HUES48 (cell line): ENCODE measurements around the gene NOD1.
A peak's percentile ranks its signal among the peaks of the same experiment; 100 is the strongest.

Experiments
- H3K27ac ChIP-seq: one replicate; pipeline ENCODE4 v1.7.0; 2013; ENCODE audit warnings: low read depth, low read length, inconsistent platforms
- H3K27me3 ChIP-seq: 2 replicates; pipeline ENCODE4 v1.6.1; 2013; ENCODE audit warnings: mild to moderate bottlenecking, low read length; ENCODE audit not compliant: control insufficient read depth, insufficient read depth
- H3K36me3 ChIP-seq: 2 replicates; pipeline ENCODE4 v1.6.1; 2013; ENCODE audit warnings: low read length; ENCODE audit not compliant: control insufficient read depth, insufficient read depth
- H3K4me1 ChIP-seq: 2 replicates; pipeline ENCODE4 v1.6.1; 2013; ENCODE audit warnings: mild to moderate bottlenecking, low read length; ENCODE audit not compliant: control insufficient read depth, insufficient read depth
- H3K4me3 ChIP-seq: 2 replicates; pipeline ENCODE4 v1.5.1; 2013; ENCODE audit warnings: mild to moderate bottlenecking, low read depth, low read length
- H3K9ac ChIP-seq: 2 replicates; pipeline ENCODE4 v1.6.1; 2013; ENCODE audit warnings: mild to moderate bottlenecking, low read depth, low read length, moderate library complexity
- H3K9me3 ChIP-seq: 2 replicates; pipeline ENCODE4 v1.6.1; 2013; ENCODE audit warnings: low read length; ENCODE audit not compliant: control insufficient read depth, insufficient read depth

NOD1 gene

GRCh38 chr7:30411897-30412296, 66.7 kb downstream of the NOD1 start:
- H3K4me1 ChIP-seq, result no peaks in the 10 kb centered on the region
- no peak overlapping the region for H3K9ac ChIP-seq
- no peak overlapping the region for H3K27ac ChIP-seq
- H3K4me3 ChIP-seq, result no peak overlapping the region
- H3K27me3 ChIP-seq, result no peaks in the 10 kb centered on the region
- H3K9me3 ChIP-seq, result peaks cover 11% of the 10 kb centered on the region
- no peaks in the 10 kb centered on the region for H3K36me3 ChIP-seq

- Histone ChIP-seq H3K27ac (no peak overlapping the region), H3K9me3 (peaks cover 11% of the 10 kb centered on the region), H3K36me3 (no peaks in the 10 kb centered on the region), H3K9ac (no peak overlapping the region), H3K4me3 (no peak overlapping the region), H3K27me3 (no peaks in the 10 kb centered on the region), H3K4me1 (no peaks in the 10 kb centered on the region)
These were observed 67.4 kb downstream of the NOD1 start for GRCh38 chr7:30411173-30411572.

- H3K36me3 ChIP-seq, result no peaks in the 10 kb centered on the region
- no peak overlapping the region for H3K4me3 ChIP-seq
- H3K4me1 ChIP-seq, result no peaks in the 10 kb centered on the region
- no peaks in the 10 kb centered on the region for H3K9me3 ChIP-seq
- no peak overlapping the region for H3K27ac ChIP-seq
- no peaks in the 10 kb centered on the region for H3K27me3 ChIP-seq
- no peak overlapping the region for H3K9ac ChIP-seq
These were observed 71.7 kb downstream of the NOD1 start for GRCh38 chr7:30406664-30407425.

GRCh38 chr7:30405179-30405578, 73.4 kb downstream of the NOD1 start:
- Histone ChIP-seq H3K36me3 (no peaks in the 10 kb centered on the region), H3K9ac (no peak overlapping the region), H3K27ac (no peak overlapping the region), H3K4me3 (no peak overlapping the region), H3K9me3 (no peaks in the 10 kb centered on the region), H3K27me3 (no peaks in the 10 kb centered on the region), H3K4me1 (no peaks in the 10 kb centered on the region)

GRCh38 chr7:30403477-30403876, 75.1 kb downstream of the NOD1 start:
- H3K9me3 ChIP-seq, result no peaks in the 10 kb centered on the region
- H3K27me3 ChIP-seq, result no peaks in the 10 kb centered on the region
- H3K36me3 ChIP-seq, result no peaks in the 10 kb centered on the region
- no peak overlapping the region for H3K9ac ChIP-seq
- no peaks in the 10 kb centered on the region for H3K4me1 ChIP-seq
- no peak overlapping the region for H3K27ac ChIP-seq
- no peak overlapping the region for H3K4me3 ChIP-seq

GRCh38 chr7:30396389-30396788, 82.2 kb downstream of the NOD1 start:
- no peaks in the 10 kb centered on the region for H3K36me3 ChIP-seq
- H3K4me3 ChIP-seq, result no peak overlapping the region
- no peaks in the 10 kb centered on the region for H3K9me3 ChIP-seq
- no peaks in the 10 kb centered on the region for H3K27me3 ChIP-seq
- no peak overlapping the region for H3K27ac ChIP-seq
- no peak overlapping the region for H3K9ac ChIP-seq
- peaks cover 9% of the 10 kb centered on the region; the same call in 1 of the 2 replicates for H3K4me1 ChIP-seq

- Histone ChIP-seq H3K27ac (peak overlapping the region; percentile 43), H3K9me3 (no peaks in the 10 kb centered on the region), H3K36me3 (no peaks in the 10 kb centered on the region), H3K4me1 (peaks cover 16% of the 10 kb centered on the region), H3K4me3 (no peak overlapping the region), H3K9ac (no peak overlapping the region), H3K27me3 (no peaks in the 10 kb centered on the region)
These were observed 82.9 kb downstream of the NOD1 start for GRCh38 chr7:30395676-30396075.

- Histone ChIP-seq H3K27me3 (no peaks in the 10 kb centered on the region), H3K27ac (peak overlapping the region; percentile 84), H3K9ac (no peak overlapping the region), H3K9me3 (no peaks in the 10 kb centered on the region), H3K4me3 (no peak overlapping the region), H3K36me3 (no peaks in the 10 kb centered on the region), H3K4me1 (peaks cover 19% of the 10 kb centered on the region)
These were observed 86.8 kb downstream of the NOD1 start for GRCh38 chr7:30391806-30392205.

GRCh38 chr7:30390736-30391636, 87.6 kb downstream of the NOD1 start:
- Histone ChIP-seq H3K9ac (no peak overlapping the region), H3K4me1 (peaks cover 19% of the 10 kb centered on the region), H3K4me3 (no peak overlapping the region), H3K9me3 (no peaks in the 10 kb centered on the region), H3K27ac (peak overlapping the region; percentile 84), H3K27me3 (no peaks in the 10 kb centered on the region), H3K36me3 (no peaks in the 10 kb centered on the region)

- H3K4me1 ChIP-seq, result peaks cover 11% of the 10 kb centered on the region
- no peak overlapping the region for H3K9ac ChIP-seq
- no peaks in the 10 kb centered on the region for H3K36me3 ChIP-seq
- no peak overlapping the region for H3K4me3 ChIP-seq
- H3K27ac ChIP-seq, result no peak overlapping the region
- H3K9me3 ChIP-seq, result no peaks in the 10 kb centered on the region
- H3K27me3 ChIP-seq, result no peaks in the 10 kb centered on the region
These were observed 88.8 kb downstream of the NOD1 start for GRCh38 chr7:30389791-30390190.

- Histone ChIP-seq H3K9ac (no peak overlapping the region), H3K9me3 (no peaks in the 10 kb centered on the region), H3K4me1 (no peaks in the 10 kb centered on the region), H3K27ac (no peak overlapping the region), H3K27me3 (no peaks in the 10 kb centered on the region), H3K36me3 (no peaks in the 10 kb centered on the region), H3K4me3 (no peak overlapping the region)
These were observed 96.0 kb downstream of the NOD1 start for GRCh38 chr7:30382607-30383006.
